ENCODE data around the gene SMPD3.

DNA sequence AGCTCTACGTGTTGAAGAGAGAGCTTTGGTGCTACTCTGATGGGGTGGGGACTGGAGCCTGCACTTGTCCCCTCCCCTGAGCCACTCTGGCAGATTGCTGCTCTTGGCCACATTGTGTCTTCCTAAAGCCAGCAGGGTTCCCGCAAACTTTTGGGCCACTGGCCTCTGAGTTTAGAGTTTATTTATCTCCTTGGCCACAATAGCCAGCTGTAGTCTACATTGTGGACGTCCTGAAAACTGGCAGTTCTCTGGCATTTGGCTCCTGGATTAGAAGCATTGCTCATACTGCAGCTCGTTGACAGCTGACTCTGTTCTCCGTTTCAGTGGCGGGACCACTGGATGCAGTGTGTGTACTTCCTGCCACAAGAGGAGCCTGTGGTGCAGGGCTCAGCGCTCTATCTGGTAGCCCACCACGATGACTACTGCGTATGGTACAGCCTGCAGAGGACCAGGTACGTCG lies 102.9 kb downstream of the SMPD3 start:
- TF ChIP-seq, protein P1, sequence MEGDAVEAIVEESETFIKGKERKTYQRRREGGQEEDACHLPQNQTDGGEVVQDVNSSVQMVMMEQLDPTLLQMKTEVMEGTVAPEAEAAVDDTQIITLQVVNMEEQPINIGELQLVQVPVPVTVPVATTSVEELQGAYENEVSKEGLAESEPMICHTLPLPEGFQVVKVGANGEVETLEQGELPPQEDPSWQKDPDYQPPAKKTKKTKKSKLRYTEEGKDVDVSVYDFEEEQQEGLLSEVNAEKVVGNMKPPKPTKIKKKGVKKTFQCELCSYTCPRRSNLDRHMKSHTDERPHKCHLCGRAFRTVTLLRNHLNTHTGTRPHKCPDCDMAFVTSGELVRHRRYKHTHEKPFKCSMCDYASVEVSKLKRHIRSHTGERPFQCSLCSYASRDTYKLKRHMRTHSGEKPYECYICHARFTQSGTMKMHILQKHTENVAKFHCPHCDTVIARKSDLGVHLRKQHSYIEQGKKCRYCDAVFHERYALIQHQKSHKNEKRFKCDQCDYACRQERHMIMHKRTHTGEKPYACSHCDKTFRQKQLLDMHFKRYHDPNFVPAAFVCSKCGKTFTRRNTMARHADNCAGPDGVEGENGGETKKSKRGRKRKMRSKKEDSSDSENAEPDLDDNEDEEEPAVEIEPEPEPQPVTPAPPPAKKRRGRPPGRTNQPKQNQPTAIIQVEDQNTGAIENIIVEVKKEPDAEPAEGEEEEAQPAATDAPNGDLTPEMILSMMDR (IDR thresholded peaks at IDR 0.05): no peak
- no peak for TF ChIP-seq HMGA2 (CRISPR knock-in tag; IDR thresholded peaks at IDR 0.05)
- TF ChIP-seq NR1H2 (CRISPR knock-in tag; IDR thresholded peaks at IDR 0.05): no peak
- no peak for TF ChIP-seq ETV6 (CRISPR knock-in tag; IDR thresholded peaks at IDR 0.05)
- TF ChIP-seq, protein P2, sequence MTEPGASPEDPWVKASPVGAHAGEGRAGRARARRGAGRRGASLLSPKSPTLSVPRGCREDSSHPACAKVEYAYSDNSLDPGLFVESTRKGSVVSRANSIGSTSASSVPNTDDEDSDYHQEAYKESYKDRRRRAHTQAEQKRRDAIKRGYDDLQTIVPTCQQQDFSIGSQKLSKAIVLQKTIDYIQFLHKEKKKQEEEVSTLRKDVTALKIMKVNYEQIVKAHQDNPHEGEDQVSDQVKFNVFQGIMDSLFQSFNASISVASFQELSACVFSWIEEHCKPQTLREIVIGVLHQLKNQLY (CRISPR knock-in tag; IDR thresholded peaks at IDR 0.05): no peak
- TF ChIP-seq, protein P3, sequence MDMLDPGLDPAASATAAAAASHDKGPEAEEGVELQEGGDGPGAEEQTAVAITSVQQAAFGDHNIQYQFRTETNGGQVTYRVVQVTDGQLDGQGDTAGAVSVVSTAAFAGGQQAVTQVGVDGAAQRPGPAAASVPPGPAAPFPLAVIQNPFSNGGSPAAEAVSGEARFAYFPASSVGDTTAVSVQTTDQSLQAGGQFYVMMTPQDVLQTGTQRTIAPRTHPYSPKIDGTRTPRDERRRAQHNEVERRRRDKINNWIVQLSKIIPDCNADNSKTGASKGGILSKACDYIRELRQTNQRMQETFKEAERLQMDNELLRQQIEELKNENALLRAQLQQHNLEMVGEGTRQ (CRISPR knock-in tag; IDR thresholded peaks at IDR 0.05): no peak
- no peak for TF ChIP-seq SP1 (CRISPR knock-in tag; conservative IDR thresholded peaks at IDR 0.05)
- no peak for TF ChIP-seq NR2C2 (CRISPR knock-in tag; IDR thresholded peaks at IDR 0.05)
- TF ChIP-seq, protein P4, sequence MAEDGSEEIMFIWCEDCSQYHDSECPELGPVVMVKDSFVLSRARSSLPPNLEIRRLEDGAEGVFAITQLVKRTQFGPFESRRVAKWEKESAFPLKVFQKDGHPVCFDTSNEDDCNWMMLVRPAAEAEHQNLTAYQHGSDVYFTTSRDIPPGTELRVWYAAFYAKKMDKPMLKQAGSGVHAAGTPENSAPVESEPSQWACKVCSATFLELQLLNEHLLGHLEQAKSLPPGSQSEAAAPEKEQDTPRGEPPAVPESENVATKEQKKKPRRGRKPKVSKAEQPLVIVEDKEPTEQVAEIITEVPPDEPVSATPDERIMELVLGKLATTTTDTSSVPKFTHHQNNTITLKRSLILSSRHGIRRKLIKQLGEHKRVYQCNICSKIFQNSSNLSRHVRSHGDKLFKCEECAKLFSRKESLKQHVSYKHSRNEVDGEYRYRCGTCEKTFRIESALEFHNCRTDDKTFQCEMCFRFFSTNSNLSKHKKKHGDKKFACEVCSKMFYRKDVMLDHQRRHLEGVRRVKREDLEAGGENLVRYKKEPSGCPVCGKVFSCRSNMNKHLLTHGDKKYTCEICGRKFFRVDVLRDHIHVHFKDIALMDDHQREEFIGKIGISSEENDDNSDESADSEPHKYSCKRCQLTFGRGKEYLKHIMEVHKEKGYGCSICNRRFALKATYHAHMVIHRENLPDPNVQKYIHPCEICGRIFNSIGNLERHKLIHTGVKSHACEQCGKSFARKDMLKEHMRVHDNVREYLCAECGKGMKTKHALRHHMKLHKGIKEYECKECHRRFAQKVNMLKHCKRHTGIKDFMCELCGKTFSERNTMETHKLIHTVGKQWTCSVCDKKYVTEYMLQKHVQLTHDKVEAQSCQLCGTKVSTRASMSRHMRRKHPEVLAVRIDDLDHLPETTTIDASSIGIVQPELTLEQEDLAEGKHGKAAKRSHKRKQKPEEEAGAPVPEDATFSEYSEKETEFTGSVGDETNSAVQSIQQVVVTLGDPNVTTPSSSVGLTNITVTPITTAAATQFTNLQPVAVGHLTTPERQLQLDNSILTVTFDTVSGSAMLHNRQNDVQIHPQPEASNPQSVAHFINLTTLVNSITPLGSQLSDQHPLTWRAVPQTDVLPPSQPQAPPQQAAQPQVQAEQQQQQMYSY (CRISPR knock-in tag; IDR thresholded peaks at IDR 0.05): no peak
- TF ChIP-seq, protein P5, sequence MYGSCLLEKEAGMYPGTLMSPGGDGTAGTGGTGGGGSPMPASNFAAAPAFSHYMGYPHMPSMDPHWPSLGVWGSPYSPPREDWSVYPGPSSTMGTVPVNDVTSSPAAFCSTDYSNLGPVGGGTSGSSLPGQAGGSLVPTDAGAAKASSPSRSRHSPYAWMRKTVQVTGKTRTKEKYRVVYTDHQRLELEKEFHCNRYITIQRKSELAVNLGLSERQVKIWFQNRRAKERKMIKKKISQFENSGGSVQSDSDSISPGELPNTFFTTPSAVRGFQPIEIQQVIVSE (CRISPR knock-in tag; IDR thresholded peaks at IDR 0.05; ENCODE audit: borderline replicate concordance): no peak
- TF ChIP-seq CREM (CRISPR knock-in tag; IDR thresholded peaks at IDR 0.05): no peak
- TF ChIP-seq, protein P6, sequence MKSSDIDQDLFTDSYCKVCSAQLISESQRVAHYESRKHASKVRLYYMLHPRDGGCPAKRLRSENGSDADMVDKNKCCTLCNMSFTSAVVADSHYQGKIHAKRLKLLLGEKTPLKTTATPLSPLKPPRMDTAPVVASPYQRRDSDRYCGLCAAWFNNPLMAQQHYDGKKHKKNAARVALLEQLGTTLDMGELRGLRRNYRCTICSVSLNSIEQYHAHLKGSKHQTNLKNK (CRISPR knock-in tag; IDR thresholded peaks at IDR 0.05): no peak

Data from WTC11 (cell line).